Stimulated activated CD8-positive, alpha-beta memory T cell treated with anti-CD3 and anti-CD28 coated beads, Interleukin-15, amount 100 ng/mL, for 1 hour (primary cell): ENCODE measurements around the gene MTUS2.

Source experiments
- DNase-seq: peaks from one replicate; pipeline ENCODE4 v3.0.0-alpha.2; 2020; ENCODE audit warnings: low read depth

Gene MTUS2

GRCh38 chr13:29108068-29108786, 288.1 kb downstream of the MTUS2 start:
- DNase-seq: no peak

DNA sequence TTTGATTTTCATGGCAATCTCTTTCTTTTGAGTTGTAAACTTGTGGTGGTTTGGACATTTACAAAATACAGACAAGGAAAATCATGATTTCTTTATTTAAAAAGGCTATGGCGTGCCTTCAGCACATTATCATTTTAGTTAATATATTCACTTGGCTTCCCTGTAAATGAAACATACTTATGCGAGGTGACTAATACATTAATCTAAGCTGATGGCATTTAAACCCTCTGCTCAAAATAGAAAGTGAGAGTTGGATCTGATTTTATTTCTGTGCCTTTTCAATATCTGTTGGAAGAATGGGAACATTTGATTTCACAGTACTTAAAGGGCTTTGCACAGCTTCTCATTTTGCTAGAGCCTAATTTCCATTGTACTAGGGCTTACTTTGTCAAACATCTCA, 289.8 kb downstream of the MTUS2 start:
- no peak for DNase-seq

GRCh38 chr13:29111446-29111845, 291.3 kb downstream of the MTUS2 start:
- DNase-seq: no peak

GRCh38 chr13:29115842-29116241, 295.7 kb downstream of the MTUS2 start:
- DNase-seq: no peak

- DNase-seq: no peak
Measured at GRCh38 chr13:29117663-29118062, 297.5 kb downstream of the MTUS2 start.

GRCh38 chr13:29118471-29118870, 298.3 kb downstream of the MTUS2 start:
- DNase-seq: no peak

- no peak for DNase-seq
Measured at GRCh38 chr13:29125191-29125933, 305.2 kb downstream of the MTUS2 start.

DNA sequence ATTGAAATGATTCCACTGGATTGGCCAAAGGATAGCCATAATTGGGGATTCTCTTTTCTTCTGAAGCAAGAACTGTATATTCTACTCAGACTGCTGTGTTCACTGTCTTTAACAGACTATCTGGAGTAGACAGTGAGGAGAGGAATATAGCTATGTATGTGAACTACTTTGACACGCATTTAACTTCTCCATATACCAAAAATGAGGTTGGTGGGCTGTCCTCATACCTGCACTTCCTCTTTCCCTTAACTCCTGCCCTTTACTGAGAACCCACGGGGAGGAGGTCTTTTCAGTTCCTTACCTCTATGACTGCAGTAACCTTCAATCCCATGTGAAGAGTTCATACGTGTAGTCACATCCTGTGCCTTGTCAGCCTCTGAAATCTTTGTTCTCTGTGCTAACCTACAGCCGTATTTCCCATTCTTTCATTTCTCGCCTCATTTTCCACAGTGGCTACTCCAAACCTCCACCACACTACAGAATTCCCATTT, 305.8 kb downstream of the MTUS2 start:
- DNase-seq: no peak

- no peak for DNase-seq
Measured at GRCh38 chr13:29129616-29130015, 309.5 kb downstream of the MTUS2 start.

DNA sequence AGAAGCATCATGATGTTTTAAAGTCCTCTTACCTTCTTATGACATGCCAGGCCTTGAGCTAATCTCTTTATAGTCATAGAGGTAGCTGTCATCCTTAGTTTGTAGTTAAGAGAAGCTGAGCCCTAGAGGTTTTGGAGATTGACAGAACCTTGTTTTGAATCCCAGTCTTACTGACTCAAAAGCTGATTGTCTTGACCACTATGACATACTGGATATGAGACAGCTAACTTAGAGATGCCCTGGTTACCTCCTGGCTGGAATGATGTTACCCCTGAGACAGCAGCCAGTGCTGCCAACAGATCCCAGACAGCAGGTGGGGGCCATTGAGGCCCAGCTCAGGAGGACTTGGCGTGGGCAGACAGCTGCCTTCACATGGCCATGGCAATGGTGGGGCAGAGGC, 311.0 kb downstream of the MTUS2 start:
- DNase-seq: no peak

DNA sequence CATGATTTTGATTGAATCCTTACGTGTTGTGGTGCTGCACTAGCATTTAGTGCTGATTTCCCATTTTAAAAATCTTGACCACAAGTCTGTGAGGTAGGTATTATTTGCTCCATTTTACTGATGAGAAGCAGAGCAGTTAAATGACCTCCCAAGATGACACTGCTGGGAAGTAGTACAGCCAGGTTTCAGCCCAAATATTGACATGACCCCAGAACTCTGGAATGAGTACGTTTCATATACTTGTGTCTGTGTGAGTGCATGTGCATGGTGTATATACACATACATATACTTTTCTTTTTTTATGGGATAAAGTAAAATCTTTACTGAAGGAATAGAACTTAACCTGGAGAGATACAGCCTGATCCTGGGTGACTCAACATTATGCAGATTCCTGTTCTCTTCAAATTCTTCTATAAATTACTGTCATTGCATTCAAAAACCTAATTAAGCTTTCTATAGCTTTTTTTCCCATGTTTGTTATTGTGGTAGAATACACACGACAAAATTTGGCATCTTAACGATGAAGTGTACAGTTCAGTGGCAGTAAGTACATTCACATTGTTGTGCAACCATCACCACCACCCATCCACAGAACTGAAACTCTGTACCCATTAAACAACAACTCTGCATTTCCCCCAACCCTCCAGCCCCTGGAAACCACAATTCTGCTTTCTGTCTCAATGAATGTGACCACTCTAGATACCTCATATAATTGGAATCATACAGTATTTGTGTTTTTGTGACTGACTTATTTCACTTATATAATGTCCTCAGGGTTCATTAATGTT, 311.9 kb downstream of the MTUS2 start:
- no peak for DNase-seq

DNA sequence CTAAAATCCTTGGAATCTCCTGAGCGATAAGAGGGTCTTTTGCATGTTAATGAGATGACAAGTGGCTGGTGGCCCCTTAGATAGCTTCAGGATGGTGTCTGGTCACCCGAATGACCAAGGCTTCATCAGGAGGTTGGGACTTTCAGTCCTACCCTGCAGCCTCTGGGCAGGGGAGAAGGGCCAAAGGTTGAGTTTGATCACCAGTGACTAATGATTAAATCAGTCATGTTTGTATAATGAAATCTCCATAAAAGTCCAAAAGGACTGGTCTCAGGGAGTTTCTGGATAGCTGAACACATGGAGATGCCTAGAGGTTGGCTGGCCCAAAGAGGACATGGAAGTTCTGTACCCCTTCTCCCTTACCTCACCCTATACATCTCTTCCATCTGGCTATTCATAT, 316.2 kb downstream of the MTUS2 start:
- DNase-seq: no peak

- no peak for DNase-seq
Measured at GRCh38 chr13:29137016-29137415, 316.9 kb downstream of the MTUS2 start.

GRCh38 chr13:29137995-29138394, 317.9 kb downstream of the MTUS2 start:
- DNase-seq: no peak

DNA sequence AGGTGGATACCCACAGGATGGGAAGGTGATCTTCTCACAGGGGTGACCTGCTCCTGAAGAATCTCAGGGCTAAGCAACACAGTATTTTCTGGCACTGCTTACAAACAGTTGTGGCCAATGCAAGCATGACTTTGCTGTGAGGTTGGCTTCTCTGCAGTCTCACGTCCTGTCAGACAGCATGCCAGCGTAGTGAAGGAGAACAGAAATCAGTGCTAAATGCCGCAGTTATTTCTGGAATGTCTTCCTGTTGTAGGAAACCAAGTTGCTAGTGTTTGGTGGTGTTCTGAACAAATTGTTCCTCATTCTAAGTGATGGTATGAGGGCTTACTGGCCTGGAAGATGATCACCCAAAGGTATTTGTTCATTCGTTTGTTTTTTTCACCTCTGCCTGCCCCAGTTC, 320.1 kb downstream of the MTUS2 start:
- DNase-seq: no peak

GRCh38 chr13:29143847-29144246, 323.7 kb downstream of the MTUS2 start:
- DNase-seq: no peak

DNA sequence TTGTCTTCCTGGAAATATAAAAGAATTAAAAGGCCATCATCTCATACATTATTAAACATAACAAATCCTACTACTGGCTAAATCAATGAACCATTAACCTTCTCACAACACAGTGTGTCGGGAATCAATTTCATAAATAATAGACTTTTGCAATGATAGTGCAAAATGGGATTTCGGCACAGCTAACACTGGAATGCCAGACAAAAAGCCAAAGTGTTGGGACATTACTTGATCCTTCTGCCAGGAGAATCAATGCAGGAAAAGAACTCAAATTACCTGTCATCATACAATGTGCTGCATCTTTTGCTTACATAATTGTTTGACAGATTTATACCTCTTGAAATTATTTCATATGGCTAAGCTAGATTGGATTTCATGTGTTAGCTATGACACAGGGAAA, 334.3 kb downstream of the MTUS2 start:
- DNase-seq: no peak

DNA sequence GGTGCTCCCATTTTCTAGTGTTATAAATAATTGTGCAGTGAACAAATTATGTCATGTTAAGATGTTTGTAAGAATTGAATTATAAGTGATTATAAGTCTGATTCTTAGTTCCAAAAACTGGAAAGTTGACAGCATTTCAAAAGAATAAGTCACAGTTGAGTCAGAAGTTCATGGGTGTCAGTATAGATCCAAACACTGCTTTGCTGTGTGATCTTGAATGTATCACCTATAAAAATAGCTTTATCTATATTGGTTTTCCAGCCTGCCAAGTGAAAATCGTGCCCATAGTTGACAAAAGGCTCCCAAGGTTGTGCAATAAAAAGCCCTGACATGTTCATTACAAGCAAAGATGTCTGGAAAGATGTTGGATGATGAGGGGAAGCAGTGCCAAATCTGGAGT, 336.0 kb downstream of the MTUS2 start:
- no peak for DNase-seq

DNA sequence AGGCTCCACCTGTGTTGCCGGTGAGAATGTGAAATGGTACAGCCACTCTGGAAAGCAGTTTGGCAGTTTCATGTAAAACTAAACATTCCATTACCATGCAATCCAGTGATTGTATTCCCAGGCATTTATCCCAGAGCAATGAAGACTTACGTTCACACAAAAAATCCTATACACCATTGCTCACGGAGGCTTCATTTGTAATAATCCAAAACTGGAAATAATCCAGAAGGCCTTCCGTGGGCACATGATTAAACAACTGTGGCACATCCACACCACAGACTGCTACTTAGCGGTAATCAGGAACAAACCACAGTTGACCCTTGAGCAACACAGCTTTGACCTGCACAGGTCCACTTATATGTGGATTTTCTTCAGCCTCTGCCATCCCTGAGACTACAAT, 339.7 kb downstream of the MTUS2 start:
- no peak for DNase-seq

- DNase-seq: no peak
Measured at GRCh38 chr13:29160862-29161261, 340.7 kb downstream of the MTUS2 start.

DNA sequence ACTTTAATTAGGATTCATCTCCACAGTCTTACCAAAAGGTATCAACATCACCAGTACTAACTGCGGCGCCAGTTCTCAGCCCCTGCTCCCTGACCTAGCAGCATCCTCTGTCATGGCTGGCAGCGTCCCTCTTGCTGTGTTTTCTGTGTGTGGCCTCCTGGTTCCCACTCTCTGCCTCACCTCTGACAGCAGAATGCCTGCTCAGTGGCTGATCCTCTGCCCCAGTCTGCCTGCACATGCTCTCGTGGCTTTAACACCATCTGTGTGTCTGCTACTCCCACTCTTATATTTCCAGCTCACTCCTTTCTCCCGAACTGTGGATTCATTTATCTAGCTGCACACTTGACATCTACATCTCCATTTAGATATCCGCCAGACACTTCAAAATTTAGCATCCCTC, 341.5 kb downstream of the MTUS2 start:
- DNase-seq: no peak

GRCh38 chr13:29162638-29163235, 342.6 kb downstream of the MTUS2 start:
- DNase-seq: no peak
